Cardiac muscle cell (in vitro differentiated cells and primary cell): ENCODE measurements around the gene TNS1. TPM values are rescaled to one million over a fixed set of nuclear protein-coding genes. Genes with fewer than 3 reads are reported as not detected.
A peak's percentile ranks its signal among the peaks of the same experiment; 100 is the strongest.

Source experiments
- DNase-seq, 2 donors: peaks; one replicate each; pipeline versions ENCODE4 v3.0.0 to v3.0.0-alpha.2; 2010 to 2017; ENCODE audit warnings: low read depth in 1 of 2, low spot score in 1 of 2
- H3K27ac ChIP-seq: fragments of 200-600 bp; sonication (generic); 2 replicates; pipeline ENCODE4 v1.5.1; 2016
- H3K27me3 ChIP-seq: fragments of 200-600 bp; sonication (generic); 2 replicates; pipeline ENCODE4 v1.6.0; 2016; ENCODE audit warnings: control low read depth
- H3K36me3 ChIP-seq: fragments of 200-600 bp; sonication (generic); 2 replicates; pipeline ENCODE4 v1.5.1; 2016; ENCODE audit warnings: control low read depth
- H3K4me1 ChIP-seq: fragments of 200-600 bp; sonication (generic); 2 replicates; pipeline ENCODE4 v1.8.1; 2017; ENCODE audit warnings: low read depth, mild to moderate bottlenecking, mixed run types
- H3K4me3 ChIP-seq: fragments of 200-600 bp; sonication (generic); 2 replicates; pipeline ENCODE4 v1.5.1; 2016; ENCODE audit warnings: mild to moderate bottlenecking
- H3K9me3 ChIP-seq: fragments of 200-600 bp; sonication (generic); 2 replicates; pipeline ENCODE4 v1.5.1; 2017; ENCODE audit warnings: low read depth, mild to moderate bottlenecking, control low read depth
- CTCF ChIP-seq: IDR thresholded peaks from 2 replicates; pipeline ENCODE4 v1.5.1; 2012; ENCODE audit warnings: low read depth, mild to moderate bottlenecking, low read length
- polyA plus RNA-seq: library from polyadenylated mRNA; unstranded; fragments of >200 nt; fragmentation: Nextera tagmentation; extraction: Ambion mirVana; gene quantifications from 2 replicates; pipeline ENCODE4 v1.2.1, GENCODE V29; 2016
- total RNA-seq: library from RNA; depleted of rRNA; stranded (reverse); fragments of >200 nt; gene quantifications from 2 replicates; pipeline ENCODE4 v1.2.3, GENCODE V29; 2016

The TNS1 gene
- total and polyA plus RNA-seq, 2 experiments from 2014 or later: 16.7 to 44.3 TPM

- H3K36me3 ChIP-seq: no peaks in the 10 kb centered on the region
- peak; percentile 47 to 56 for DNase-seq
- H3K27me3 ChIP-seq: peaks cover 9% of the 10 kb centered on the region
- TF ChIP-seq CTCF: no peak
- no peaks in the 10 kb centered on the region for H3K9me3 ChIP-seq
- no peak overlapping the region for H3K27ac ChIP-seq
- H3K4me1 ChIP-seq: peaks cover 4% of the 10 kb centered on the region
- H3K4me3 ChIP-seq: peak overlapping the region; percentile 40
These were observed 24.2 kb downstream of the TNS1 start for GRCh38 chr2:217978536-217979150.

- TF ChIP-seq CTCF: no peak
- Histone ChIP-seq H3K27ac (no peak overlapping the region), H3K4me1 (peaks cover 4% of the 10 kb centered on the region), H3K36me3 (no peaks in the 10 kb centered on the region), H3K4me3 (peak overlapping the region; percentile 40), H3K27me3 (peaks cover 9% of the 10 kb centered on the region), H3K9me3 (no peaks in the 10 kb centered on the region)
- DNase-seq: no peak
These were observed 24.8 kb downstream of the TNS1 start for GRCh38 chr2:217977840-217978535.

- H3K36me3 ChIP-seq: no peaks in the 10 kb centered on the region
- H3K4me1 ChIP-seq: peaks cover 4% of the 10 kb centered on the region
- H3K4me3 ChIP-seq: no peak overlapping the region
- no peak for DNase-seq
- no peak overlapping the region for H3K27ac ChIP-seq
- peaks cover 9% of the 10 kb centered on the region for H3K27me3 ChIP-seq
- TF ChIP-seq CTCF: no peak
- H3K9me3 ChIP-seq: no peaks in the 10 kb centered on the region
These were observed 26.5 kb downstream of the TNS1 start for GRCh38 chr2:217976301-217976700.

GRCh38 chr2:217975626-217976025 is 27.2 kb downstream of the TNS1 start:
- Histone ChIP-seq H3K4me1 (peaks cover 4% of the 10 kb centered on the region), H3K9me3 (no peaks in the 10 kb centered on the region), H3K4me3 (no peak overlapping the region), H3K27me3 (peaks cover 9% of the 10 kb centered on the region), H3K27ac (no peak overlapping the region), H3K36me3 (no peaks in the 10 kb centered on the region)
- no peak for TF ChIP-seq CTCF
- no peak for DNase-seq

- Histone ChIP-seq H3K36me3 (no peaks in the 10 kb centered on the region), H3K9me3 (no peaks in the 10 kb centered on the region), H3K4me1 (peaks cover 4% of the 10 kb centered on the region), H3K27me3 (peaks cover 9% of the 10 kb centered on the region), H3K27ac (no peak overlapping the region), H3K4me3 (no peak overlapping the region)
- no peak for TF ChIP-seq CTCF
- DNase-seq: no peak
These were observed 28.3 kb downstream of the TNS1 start for GRCh38 chr2:217974389-217975005.
